HG03175 (cell line): Measurements from ENCODE around the gene ZNF419.

Experiments
- ATAC-seq: cut with Tn5 transposase; IDR thresholded peaks from one replicate; pipeline ENCODE4 v1.9.1; 2021; ENCODE audit warnings: mild to moderate bottlenecking, moderate library complexity; ENCODE audit not compliant: unreplicated experiment

ZNF419 gene

GRCh38 chr19:57527136-57527881, 39.8 kb downstream of the ZNF419 start, which contains the start of gene ZNF549:
ZNF549 (plus strand) TSS chr19:57527356; CDS start chr19:57527574, 218 bp downstream.
- peak; percentile 99 for ATAC-seq

GRCh38 chr19:57537953-57538547, 50.5 kb downstream of the ZNF419 start:
- ATAC-seq, result no peak
